ENCODE results near the gene SERPINA1. TPM values are rescaled to one million over a fixed set of nuclear protein-coding genes. Genes with fewer than 3 reads are reported as not detected.
"Not testable (repeated sequence)": the region's sequence is repeated elsewhere in the genome, so short reads cannot be mapped to it uniquely, and the experiment has no call there.

SERPINA1 gene
- total RNA-seq, 2 donors from 2014 or later: 2.4 to 8.8 TPM

DNA sequence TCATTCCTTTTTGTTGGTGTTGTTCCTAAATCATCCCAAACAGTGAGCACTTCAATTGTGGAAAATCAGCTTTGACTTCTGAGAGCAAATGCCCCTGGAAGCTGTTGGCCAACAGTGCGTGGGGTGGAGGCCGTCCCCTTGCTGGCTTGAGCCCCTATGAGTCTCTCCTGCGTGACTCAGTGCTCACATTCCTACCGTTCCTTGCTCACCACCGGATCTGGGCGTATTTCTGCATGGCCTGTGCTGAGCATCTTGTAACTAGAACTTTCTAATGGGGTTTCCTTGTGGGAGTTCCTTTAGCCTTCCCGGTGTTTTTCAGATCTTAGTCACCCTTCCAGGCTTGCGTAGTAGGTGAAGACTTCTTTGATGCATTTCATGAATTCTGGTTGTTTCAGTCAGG is 14.7 kb downstream of the SERPINA1 start:
- no peak for DNase-seq (ENCODE audit: low spot score)
- no peak overlapping the region for H3K4me3 ChIP-seq
- H3K9me3 ChIP-seq: no peaks in the 10 kb centered on the region
- no peak overlapping the region for H3K27ac ChIP-seq
- H3K27me3 ChIP-seq: no peaks in the 10 kb centered on the region
- H3K36me3 ChIP-seq: no peaks in the 10 kb centered on the region
- H3K4me1 ChIP-seq: no peaks in the 10 kb centered on the region
- TF ChIP-seq, protein P1, sequence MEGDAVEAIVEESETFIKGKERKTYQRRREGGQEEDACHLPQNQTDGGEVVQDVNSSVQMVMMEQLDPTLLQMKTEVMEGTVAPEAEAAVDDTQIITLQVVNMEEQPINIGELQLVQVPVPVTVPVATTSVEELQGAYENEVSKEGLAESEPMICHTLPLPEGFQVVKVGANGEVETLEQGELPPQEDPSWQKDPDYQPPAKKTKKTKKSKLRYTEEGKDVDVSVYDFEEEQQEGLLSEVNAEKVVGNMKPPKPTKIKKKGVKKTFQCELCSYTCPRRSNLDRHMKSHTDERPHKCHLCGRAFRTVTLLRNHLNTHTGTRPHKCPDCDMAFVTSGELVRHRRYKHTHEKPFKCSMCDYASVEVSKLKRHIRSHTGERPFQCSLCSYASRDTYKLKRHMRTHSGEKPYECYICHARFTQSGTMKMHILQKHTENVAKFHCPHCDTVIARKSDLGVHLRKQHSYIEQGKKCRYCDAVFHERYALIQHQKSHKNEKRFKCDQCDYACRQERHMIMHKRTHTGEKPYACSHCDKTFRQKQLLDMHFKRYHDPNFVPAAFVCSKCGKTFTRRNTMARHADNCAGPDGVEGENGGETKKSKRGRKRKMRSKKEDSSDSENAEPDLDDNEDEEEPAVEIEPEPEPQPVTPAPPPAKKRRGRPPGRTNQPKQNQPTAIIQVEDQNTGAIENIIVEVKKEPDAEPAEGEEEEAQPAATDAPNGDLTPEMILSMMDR (IDR thresholded peaks at IDR 0.05): no peak

DNA sequence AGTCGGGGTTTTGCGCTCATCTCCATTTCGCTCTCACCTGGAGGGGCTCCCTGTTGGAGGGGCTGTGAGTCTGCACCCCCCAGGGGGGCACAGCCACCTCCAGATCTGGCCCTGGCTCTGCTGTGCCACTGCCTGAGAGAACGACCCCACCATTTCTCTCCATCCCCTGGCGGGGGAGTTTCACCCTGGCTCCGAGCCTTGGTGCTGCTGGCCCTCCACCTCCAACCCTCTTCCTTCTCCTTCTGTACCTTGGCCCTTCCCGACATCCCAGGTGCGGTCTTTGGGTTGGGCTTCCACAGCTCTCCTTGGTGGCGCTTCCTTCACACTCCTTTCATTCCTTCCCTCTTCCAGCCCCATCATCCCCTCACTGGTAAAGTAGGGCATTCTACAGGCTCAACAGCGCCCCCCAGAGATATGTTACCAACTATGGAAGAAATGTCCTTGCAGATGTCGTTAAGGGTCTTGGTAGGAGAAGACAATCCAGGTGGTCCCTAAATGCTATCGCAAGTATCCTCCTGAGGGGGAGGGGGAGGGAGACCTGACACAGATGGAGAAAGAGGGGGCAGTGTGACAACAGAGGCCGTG is 16.3 kb downstream of the SERPINA1 start:
- no peak for DNase-seq (ENCODE audit: low spot score)
- TF ChIP-seq, protein P1 (IDR thresholded peaks at IDR 0.05): no peak
- Histone ChIP-seq H3K27me3 (no peaks in the 10 kb centered on the region), H3K9me3 (no peaks in the 10 kb centered on the region), H3K4me1 (no peaks in the 10 kb centered on the region), H3K36me3 (no peaks in the 10 kb centered on the region), H3K4me3 (no peak overlapping the region), H3K27ac (no peak overlapping the region)

DNA sequence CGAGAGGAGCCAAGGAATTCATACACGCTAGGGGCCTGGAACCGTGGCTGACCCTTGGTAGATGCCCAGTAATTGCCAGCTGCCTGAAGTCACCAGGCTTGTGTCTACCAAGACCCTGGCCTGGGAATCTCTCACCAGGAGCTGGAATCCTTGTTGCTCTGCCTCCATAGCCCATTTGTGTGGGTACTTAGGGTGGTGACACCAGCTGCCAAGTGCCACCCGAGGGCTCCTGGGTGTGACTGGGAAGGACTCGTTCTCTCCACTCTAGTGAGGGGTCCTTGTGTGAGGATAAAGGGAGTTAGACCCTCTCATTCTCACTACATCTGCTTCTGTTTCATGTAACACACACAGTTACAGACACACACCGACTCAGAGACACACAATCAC is 17.9 kb downstream of the SERPINA1 start:
- H3K4me1 ChIP-seq: no peaks in the 10 kb centered on the region
- H3K27ac ChIP-seq: no peak overlapping the region
- no peak overlapping the region for H3K4me3 ChIP-seq
- H3K27me3 ChIP-seq: no peaks in the 10 kb centered on the region
- H3K36me3 ChIP-seq: no peaks in the 10 kb centered on the region
- TF ChIP-seq, protein P1 (IDR thresholded peaks at IDR 0.05): no peak
- DNase-seq (ENCODE audit: low spot score): no peak
- no peaks in the 10 kb centered on the region for H3K9me3 ChIP-seq

DNA sequence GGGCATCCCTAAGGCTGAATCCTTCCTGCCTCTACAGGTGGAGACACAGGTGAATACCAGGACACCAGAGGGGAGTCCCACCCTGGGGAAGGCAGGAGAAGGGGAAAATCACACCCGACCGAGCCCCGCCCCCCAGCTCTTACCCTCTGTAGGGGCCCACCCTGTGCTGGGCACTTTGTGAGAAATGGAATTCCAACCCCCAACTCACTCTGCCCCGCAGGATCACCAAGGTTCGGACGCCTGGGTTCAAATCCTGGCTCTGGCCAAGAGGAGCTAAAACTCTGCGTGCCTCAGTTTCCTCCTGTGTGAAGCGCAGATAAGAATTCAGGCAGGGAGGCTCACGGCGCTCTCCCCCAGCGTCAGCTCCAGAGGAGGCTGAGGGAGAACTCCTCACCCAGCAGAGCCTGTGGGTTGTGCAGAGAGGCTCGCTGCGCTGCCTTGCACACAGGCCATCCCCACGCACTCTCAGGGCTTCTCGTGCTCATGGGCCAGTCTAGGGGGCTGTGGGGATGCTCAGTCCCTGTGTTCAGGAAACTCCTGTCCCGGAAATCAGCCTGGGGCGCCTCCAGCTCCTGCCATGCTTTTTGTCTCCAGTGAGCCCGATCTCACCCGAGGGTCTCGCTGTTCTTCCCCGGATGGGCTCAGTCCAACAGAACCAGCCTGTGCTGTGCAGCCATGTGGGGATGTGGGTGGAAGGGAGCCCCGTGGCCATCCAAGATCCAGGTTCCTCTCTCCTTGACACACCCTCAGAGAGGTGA is 18.5 kb downstream of the SERPINA1 start:
- not testable (repeated sequence) for H3K27me3 ChIP-seq; DNase-seq (ENCODE audit: low spot score)

DNA sequence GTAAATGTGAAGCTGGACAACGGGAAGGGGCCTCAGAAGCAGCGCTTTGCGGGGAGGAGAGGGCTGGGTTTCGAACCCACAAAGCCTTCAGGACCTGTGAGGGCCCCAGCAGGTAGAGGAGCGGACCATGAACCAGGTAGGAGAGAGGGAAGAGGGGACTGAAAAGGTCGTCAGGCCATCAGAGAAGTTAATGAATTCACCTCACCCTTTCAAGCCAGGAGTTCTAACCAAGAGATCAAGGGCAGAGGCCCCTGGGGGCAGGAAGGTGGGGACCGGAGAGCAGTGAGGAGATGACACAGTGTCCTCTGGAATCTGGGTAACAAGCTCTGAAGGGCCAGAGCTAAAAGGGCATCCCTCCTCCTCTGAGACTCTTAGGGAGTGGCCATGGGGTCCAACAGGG is 19.4 kb downstream of the SERPINA1 start:
- H3K4me1 ChIP-seq: no peaks in the 10 kb centered on the region
- H3K4me3 ChIP-seq: no peak overlapping the region
- no peaks in the 10 kb centered on the region for H3K36me3 ChIP-seq
- TF ChIP-seq, protein P1 (IDR thresholded peaks at IDR 0.05): no peak
- no peaks in the 10 kb centered on the region for H3K9me3 ChIP-seq
- no peak overlapping the region for H3K27ac ChIP-seq
- H3K27me3 ChIP-seq: no peaks in the 10 kb centered on the region
- no peak for DNase-seq (ENCODE audit: low spot score)

More for the DNA sequence above, 18.5 kb downstream of the SERPINA1 start:
- H3K27ac ChIP-seq, H3K36me3 ChIP-seq, H3K4me1 ChIP-seq, H3K4me3 ChIP-seq, H3K9me3 ChIP-seq: not testable (repeated sequence)

DNA sequence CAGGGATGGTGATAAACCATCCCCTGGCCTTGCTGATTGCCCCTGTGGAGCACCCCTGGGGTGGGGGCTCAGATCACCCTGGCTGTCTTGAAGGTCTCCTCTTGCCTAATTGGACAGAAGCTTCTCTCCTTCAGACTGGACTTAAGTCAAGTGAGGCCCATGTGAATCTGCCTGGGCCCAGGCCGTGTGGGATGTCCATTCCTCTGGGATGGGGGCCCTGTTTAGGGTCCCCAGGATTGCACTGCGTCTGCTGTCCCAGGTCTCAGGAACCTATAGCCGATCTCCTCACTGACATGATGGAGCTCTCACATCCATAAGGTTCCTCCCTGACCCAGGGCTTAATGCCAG is 20.2 kb downstream of the SERPINA1 start:
- TF ChIP-seq, protein P1 (IDR thresholded peaks at IDR 0.05): no peak
- Histone ChIP-seq H3K36me3 (no peaks in the 10 kb centered on the region), H3K4me1 (no peaks in the 10 kb centered on the region), H3K9me3 (no peaks in the 10 kb centered on the region), H3K27ac (no peak overlapping the region), H3K27me3 (no peaks in the 10 kb centered on the region), H3K4me3 (no peak overlapping the region)
- DNase-seq (ENCODE audit: low spot score): no peak
